BE2C (cell line): ENCODE measurements around the gene IQCB1.
"Not testable (repeated sequence)": the region's sequence is repeated elsewhere in the genome, so short reads cannot be mapped to it uniquely, and the experiment has no call there.

ENCODE experiments used
- DNase-seq: peaks from one replicate; pipeline ENCODE4 v3.0.0-alpha.2; 2020
- H3K27me3 ChIP-seq: fragments of 250-450 bp; sonication (Bioruptor Pico); 2 replicates; pipeline ENCODE4 v1.5.1; 2020; ENCODE audit warnings: mild to moderate bottlenecking
- H3K36me3 ChIP-seq: fragments of 250-450 bp; sonication (Bioruptor Pico); 2 replicates; pipeline ENCODE4 v1.5.1; 2020; ENCODE audit warnings: mild to moderate bottlenecking
- H3K4me1 ChIP-seq: fragments of 250-450 bp; sonication (Bioruptor Pico); 2 replicates; pipeline ENCODE4 v1.5.1; 2020
- H3K4me3 ChIP-seq: 2 replicates; pipeline ENCODE4 v1.5.1; 2011; ENCODE audit warnings: low read depth, low read length
- H3K9me3 ChIP-seq: fragments of 250-450 bp; sonication (Bioruptor Pico); 2 replicates; pipeline ENCODE4 v1.5.1; 2020
- CTCF ChIP-seq: IDR thresholded peaks from 2 replicates; pipeline ENCODE4 v1.5.1; 2012; ENCODE audit warnings: mild to moderate bottlenecking, low read depth, low read length

Gene IQCB1

DNA sequence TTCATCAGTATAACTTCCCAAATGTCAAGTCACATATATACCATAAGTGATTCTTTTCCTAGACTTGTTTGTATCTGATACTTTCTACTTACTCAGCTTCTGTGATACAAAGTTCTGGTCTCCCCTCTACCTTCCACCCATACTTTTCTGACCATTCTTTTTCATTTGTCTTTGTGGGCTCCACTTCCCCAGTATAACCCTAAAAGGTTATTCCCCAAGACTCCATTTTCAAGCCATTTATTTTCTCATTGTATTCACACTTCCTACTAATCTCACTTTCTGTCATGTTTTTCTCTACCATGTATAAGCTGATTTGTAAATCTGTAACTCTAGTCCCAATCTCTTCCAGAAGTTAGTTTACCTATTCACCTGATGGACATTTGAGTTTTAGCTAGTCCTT, 34.0 kb downstream of the IQCB1 start:
- no peak for DNase-seq
- no peak overlapping the region for H3K4me3 ChIP-seq
- no peaks in the 10 kb centered on the region; the same call in 1 of the 2 replicates for H3K36me3 ChIP-seq
- H3K27me3 ChIP-seq = no peaks in the 10 kb centered on the region
- no peaks in the 10 kb centered on the region for H3K4me1 ChIP-seq
- H3K9me3 ChIP-seq = no peaks in the 10 kb centered on the region
- no peak for TF ChIP-seq CTCF

- Histone ChIP-seq H3K4me1 (no peaks in the 10 kb centered on the region), H3K36me3 (no peaks in the 10 kb centered on the region), H3K9me3 (no peaks in the 10 kb centered on the region), H3K4me3 (no peak overlapping the region), H3K27me3 (no peaks in the 10 kb centered on the region)
- no peak for TF ChIP-seq CTCF
- DNase-seq = no peak
These were observed 37.9 kb downstream of the IQCB1 start for GRCh38 chr3:121796970-121797369.

DNA sequence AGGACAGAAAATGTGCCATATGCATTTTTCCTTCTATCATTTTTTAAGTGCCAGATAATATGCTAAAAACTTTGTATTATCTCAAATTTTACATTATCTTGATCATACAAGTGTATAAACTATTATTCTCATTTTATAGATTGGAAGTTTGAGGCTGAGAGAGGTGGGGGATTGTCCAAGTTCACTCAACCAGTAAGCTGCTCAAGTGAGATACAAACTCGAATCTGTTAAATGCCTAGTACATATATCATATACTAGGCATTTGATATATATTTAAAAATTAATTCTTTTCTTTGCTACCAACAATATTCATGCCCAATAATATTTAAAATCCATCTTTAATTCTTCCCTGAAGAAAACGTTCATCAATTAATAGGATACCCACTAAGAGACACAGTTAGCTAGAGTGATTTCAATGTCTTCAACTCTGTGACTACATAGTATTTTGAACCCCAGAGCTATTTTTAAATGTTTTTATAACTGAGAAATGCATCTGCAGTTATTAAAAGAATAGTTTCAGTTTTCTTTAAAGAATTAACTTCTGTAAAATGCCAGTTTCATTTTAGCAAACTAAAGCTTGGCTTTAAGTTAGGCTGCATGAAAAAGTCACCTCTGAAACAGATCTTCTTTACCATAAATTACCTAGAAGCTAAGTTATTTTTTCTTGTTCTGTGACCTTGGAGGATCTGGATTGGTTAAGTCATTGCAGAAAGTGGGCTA, 40.4 kb downstream of the IQCB1 start:
- Histone ChIP-seq H3K27me3 (no peaks in the 10 kb centered on the region), H3K36me3 (peaks cover 4% of the 10 kb centered on the region; the same call in 1 of the 2 replicates), H3K9me3 (no peaks in the 10 kb centered on the region), H3K4me1 (no peaks in the 10 kb centered on the region), H3K4me3 (no peak overlapping the region)
- no peak for TF ChIP-seq CTCF
- DNase-seq = no peak

DNA sequence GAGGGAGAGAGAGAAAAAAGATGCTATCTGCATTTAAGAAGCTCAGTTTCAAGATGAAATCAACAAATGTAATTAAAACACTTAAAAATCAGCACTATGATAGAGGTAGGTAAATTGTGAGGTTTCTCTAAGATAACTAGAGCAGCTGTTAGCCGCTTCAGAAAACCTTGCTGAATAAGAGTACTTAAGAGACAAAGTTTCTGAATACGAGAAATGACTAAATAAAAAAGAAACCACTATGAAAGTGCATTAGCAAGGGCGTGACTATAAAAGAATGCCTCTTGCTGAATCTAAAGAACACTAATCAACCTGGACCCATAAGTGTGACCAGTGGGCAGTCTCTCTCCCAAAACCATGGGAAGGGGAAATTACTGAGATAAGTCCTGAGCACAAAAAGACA, 41.8 kb downstream of the IQCB1 start:
- H3K4me1 ChIP-seq = no peaks in the 10 kb centered on the region
- no peak overlapping the region for H3K4me3 ChIP-seq
- H3K9me3 ChIP-seq = no peaks in the 10 kb centered on the region
- TF ChIP-seq CTCF = no peak
- no peaks in the 10 kb centered on the region for H3K27me3 ChIP-seq
- no peak for DNase-seq
- peaks cover 12% of the 10 kb centered on the region for H3K36me3 ChIP-seq

- Histone ChIP-seq H3K4me3 (no peak overlapping the region), H3K27me3 (no peaks in the 10 kb centered on the region), H3K4me1 (no peaks in the 10 kb centered on the region), H3K36me3 (peaks cover 23% of the 10 kb centered on the region), H3K9me3 (no peaks in the 10 kb centered on the region)
- DNase-seq = no peak
- no peak for TF ChIP-seq CTCF
These were observed 48.4 kb downstream of the IQCB1 start for GRCh38 chr3:121786485-121786884.

DNA sequence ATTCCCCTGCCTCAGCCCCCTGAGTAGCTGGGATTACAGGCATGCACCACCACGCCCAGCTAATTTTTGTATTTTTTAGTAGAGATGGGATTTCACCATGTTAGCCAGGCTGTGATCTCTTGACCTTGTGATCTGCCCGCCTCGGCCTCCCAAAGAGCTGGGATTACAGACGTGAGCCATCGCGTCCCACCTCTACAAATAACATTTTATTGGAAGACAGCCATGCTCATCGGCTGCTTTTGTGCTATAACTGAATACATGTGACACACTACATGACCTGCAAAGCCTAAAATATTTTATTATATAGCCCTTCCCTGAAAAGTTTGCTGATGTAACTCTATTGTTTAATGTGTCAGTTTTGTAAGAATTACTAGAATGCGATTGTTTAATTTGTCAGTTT, 52.1 kb downstream of the IQCB1 start:
- not testable (repeated sequence) for H3K27me3 ChIP-seq, H3K9me3 ChIP-seq
- H3K36me3 ChIP-seq = peaks cover 19% of the 10 kb centered on the region

More for the DNA sequence above, 52.1 kb downstream of the IQCB1 start:
- H3K4me3 ChIP-seq, H3K4me1 ChIP-seq, DNase-seq: not testable (repeated sequence)
